ELR (cell line): ENCODE measurements around the gene EIF1.

Experiments
- DNase-seq: peaks from one replicate; pipeline ENCODE4 v3.0.0-alpha.2; 2015; ENCODE audit warnings: low read depth

The EIF1 gene

DNA sequence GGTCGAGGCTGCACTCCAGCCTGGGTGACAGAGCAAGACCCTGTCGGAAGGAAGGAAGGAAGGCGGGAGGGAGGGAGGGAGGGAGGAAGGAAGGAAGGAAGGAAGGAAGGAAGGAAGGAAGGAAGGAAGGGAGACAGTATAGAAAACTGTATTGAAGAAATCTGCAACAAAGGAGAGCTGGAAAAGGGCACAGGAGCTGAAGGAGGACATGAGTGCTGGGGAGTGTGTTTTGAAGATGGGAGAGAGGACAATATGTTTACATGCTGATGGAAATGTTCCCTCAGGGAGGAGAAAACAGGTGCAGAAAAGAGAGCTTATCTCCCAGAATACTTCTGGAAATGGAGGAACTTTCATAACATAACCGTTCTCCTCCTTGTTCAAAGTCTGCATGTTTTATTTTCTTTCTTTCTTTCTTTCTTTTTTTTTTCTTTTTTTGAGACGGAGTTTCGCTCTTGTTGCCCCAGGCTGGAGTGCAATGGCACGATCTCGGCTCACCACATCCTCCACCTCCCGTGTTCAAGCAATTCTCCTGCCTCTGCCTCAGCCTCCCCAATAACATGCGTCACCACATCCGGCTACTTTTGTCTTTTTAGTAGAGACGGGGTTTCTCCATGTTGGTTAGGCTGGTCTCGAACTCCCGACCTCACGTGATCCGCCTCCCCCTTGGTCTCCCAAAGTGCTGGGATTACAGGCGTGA, 48.4 kb downstream of the EIF1 start:
- DNase-seq = no peak

DNA sequence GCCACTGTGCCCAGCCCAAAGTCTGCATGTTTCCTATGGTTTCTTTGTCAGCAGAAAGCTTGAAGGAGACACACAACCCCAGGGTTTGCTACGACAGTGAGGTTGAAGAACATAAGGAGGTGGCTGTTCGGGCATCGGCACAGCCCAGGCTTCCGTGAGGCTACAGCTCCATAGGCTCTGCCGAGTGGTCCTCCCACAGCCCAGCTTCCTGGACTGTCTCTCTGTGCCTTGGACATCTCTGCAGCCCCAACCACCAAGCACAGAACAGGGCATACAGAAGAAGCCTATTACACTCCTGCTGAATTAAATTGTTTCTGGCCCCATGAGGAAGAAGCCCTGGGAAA, 49.0 kb downstream of the EIF1 start:
- DNase-seq = no peak

DNA sequence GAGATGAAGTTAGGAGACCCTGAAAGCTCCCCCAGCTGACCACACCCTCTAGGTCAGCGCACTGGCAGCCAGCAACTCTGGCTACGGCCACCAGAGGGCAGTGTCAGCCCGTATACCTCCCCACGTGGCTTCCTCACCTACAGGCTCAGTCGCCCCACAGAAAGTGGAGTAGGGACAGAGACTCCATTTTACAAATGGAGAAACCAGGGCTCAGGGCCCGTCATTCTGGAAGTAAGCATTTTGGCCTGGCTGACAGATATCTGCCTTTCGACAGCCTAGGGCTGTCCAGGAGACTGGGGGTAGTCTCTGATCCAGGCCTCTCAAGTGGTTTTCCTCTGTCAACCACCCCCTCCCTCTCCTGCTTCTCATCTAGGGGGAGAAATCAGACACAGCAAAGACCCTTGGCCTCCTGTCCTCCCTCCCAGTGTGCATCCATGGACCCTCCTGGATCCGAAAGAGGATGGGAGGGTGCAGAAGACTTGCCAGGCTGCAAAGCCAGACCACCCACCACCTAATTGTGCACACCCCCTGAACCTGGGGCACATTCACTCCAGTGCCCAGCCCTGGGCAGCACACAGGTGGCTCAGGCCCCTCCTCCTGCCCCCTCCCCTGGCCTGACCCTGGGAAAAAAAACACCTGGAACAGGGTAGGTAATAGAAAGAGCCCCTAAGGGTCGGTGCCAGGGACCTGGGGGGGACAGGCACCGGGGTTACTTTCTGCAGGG, 49.6 kb downstream of the EIF1 start:
- DNase-seq = peak; percentile 84

DNA sequence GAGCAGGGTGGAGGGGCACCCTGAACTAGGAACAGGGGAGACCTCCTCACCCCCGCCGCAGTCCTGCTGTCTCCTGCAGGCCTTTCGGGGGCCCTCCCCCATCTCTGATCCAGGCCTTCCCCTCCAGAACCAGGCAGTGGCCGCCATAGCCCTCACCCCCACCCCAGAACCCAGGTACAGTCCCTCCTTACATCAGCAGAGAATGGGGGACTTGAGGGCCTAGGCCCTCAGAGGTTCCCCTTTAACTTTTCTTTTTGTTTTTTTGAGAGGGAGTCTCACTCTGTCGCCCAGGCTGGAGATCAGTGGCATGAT, 50.1 kb downstream of the EIF1 start:
- no peak for DNase-seq

DNA sequence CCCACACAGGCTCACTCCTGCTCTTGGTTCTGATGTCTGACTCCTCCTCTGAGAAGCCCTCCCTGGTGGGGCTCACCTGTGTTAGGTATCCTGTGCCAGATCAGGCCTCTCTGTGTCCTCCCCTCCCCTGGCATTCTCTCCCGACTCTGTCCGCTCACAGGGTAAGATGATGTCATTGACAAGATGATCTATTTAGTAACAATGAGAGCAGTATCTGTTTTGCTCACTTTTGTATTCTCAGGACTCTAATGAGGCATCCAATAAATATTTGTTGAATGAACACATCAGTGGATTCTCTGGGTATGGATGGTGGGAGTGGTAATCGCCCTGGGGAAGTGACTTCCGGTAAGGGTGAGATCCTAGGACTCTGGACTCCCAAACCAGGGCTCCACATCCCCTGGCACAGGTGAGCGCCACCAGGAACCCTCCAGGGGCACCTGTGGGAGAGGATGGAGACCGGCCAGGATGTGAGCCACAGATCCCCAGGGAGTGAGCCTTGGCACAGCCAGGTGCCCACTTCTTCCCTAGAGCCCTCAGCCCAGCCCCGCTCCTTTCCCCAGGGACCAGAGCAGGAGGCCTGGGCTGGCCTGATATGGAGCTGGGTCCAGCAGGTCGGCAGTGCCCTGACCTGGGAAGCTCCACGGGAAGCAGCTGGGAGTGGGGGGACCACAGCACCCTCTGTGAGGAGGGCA, 51.1 kb downstream of the EIF1 start:
- peak; percentile 87 for DNase-seq

DNA sequence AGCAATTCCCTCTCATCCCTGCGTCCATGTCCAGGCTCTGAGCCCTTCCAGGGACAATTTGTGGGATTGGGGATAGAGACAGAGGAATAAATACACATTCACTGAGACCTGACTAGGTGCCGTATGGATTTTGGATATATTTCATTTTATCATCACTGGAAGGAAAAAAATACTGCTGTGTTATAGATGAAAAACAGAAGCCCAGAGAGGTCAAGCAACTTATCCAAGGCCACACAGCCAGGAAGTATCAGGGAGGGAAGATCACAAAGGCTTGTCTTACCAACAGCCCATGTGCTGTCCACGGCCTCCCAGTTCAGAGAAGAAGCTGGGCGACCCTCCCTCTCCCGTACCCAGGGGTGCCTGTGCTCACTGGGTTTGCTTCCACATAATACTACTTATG, 51.8 kb downstream of the EIF1 start:
- no peak for DNase-seq

DNA sequence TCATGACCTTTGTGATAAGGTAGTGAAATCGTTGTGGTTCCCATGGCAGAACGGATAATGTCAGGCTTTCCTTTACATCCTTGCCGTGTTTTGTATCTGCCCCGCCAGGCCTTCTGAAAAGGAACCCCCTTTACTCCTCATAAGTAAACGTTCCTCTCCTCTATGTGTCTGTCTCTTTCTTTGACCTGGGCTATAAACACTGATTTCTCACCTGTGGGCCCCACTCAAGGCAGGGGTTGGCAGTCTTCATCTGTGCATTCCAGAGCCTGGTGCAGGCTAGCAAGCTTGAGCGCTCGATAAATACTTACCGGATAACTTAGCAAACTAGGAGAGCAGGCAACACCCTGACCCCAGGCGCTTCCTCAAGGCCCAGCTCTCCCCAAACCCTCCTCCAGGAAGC, 53.0 kb downstream of the EIF1 start:
- no peak for DNase-seq
